K562 (cell line): ENCODE results near the gene NDUFB7. TPM values are rescaled to one million over a fixed set of nuclear protein-coding genes. Genes with fewer than 3 reads are reported as not detected.
A peak's percentile ranks its signal among the peaks of the same experiment; 100 is the strongest.

Experiments
- ATF4 ChIP-seq: fragments of 450-650 bp; formaldehyde crosslinking; IDR thresholded peaks from 2 replicates; pipeline ENCODE4 v1.4.0; 2022; ENCODE audit warnings: mild to moderate bottlenecking, moderate library complexity
- C11orf30 ChIP-seq: fragments of 450-650 bp; IDR thresholded peaks from 2 replicates; pipeline ENCODE4 v1.6.1; 2016; ENCODE audit warnings: low read depth, mild to moderate bottlenecking
- CBFA2T3 ChIP-seq: fragments of 450-650 bp; IDR thresholded peaks from 2 replicates; pipeline ENCODE4 v1.6.1; 2017
- CEBPG ChIP-seq, 3 experiments: fragments of 200-800 bp in 1 of 3; sonication (Bioruptor generic) in 1 of 3; sonication (generic) in 1 of 3; formaldehyde crosslinking in 1 of 3; IDR thresholded peaks in 2 of 3; conservative IDR thresholded peaks in 1 of 3; 2 replicates each; pipeline versions ENCODE4 v1.6.1 to v1.8.0; 2016 to 2022; ENCODE audit warnings: missing compliant biosample characterization in 2 of 3, missing genetic modification characterization in 2 of 3, mild to moderate bottlenecking in 1 of 3, missing genetic modification reagents in 1 of 3
- CHD1 ChIP-seq: fragments of 200-600 bp; sonication (generic); IDR thresholded peaks from one replicate; pipeline ENCODE4 v1.6.1; 2012; ENCODE audit warnings: mild to moderate bottlenecking, moderate library complexity, low read length, inconsistent platforms
- E4F1 ChIP-seq: fragments of 250-450 bp; sonication (Bioruptor Pico); IDR thresholded peaks from 2 replicates; pipeline ENCODE4 v1.5.0; 2021; ENCODE audit warnings: mild to moderate bottlenecking, borderline replicate concordance
- EWSR1 ChIP-seq: fragments of 450-650 bp; IDR thresholded peaks from 2 replicates; pipeline ENCODE4 v1.6.1; 2018; ENCODE audit warnings: borderline replicate concordance, mild to moderate bottlenecking, low read depth, moderate library complexity; ENCODE audit not compliant: partially characterized antibody
- FOXJ3 ChIP-seq: sonication (generic); formaldehyde crosslinking; IDR thresholded peaks from 2 replicates; pipeline ENCODE4 v1.4.0; 2020; ENCODE audit warnings: mild to moderate bottlenecking, missing genetic modification reagents
- GTF3C2 ChIP-seq: IDR thresholded peaks from 3 replicates; pipeline ENCODE4 v1.6.1; 2011; ENCODE audit warnings: borderline replicate concordance, mild to moderate bottlenecking, moderate library complexity; ENCODE audit not compliant: insufficient read length; ENCODE audit errors: extremely low read depth
- IFI16 ChIP-seq: fragments of 250-450 bp; sonication (Bioruptor Pico); IDR thresholded peaks from 2 replicates; pipeline ENCODE4 v2.1.2; 2022; ENCODE audit warnings: mild to moderate bottlenecking, inconsistent platforms
- ILF3 ChIP-seq: fragments of 450-650 bp; IDR thresholded peaks from 2 replicates; pipeline ENCODE4 v1.6.1; 2018; ENCODE audit warnings: antibody characterized with exemption, mild to moderate bottlenecking, moderate library complexity, borderline replicate concordance
- MBD2 ChIP-seq: sonication (generic); IDR thresholded peaks from 2 replicates; pipeline ENCODE4 v1.6.1; 2016; ENCODE audit warnings: low read depth, borderline replicate concordance
- MYBL2 ChIP-seq, 2 experiments: fragments of 450-650 bp in 1 of 2; sonication (generic) in 1 of 2; formaldehyde crosslinking in 1 of 2; IDR thresholded peaks; 2 replicates each; pipeline versions ENCODE4 v1.6.1 to v1.8.1; 2017 to 2022; ENCODE audit warnings: borderline replicate concordance in 1 of 2, inconsistent platforms in 1 of 2, low read depth in 1 of 2, mild to moderate bottlenecking in 1 of 2, missing genetic modification reagents in 1 of 2, moderate library complexity in 1 of 2
- PCBP2 ChIP-seq: fragments of 200-400 bp; formaldehyde crosslinking; IDR thresholded peaks from 2 replicates; pipeline ENCODE4 v1.6.1; 2018; ENCODE audit warnings: low read length, low read depth, mild to moderate bottlenecking, moderate library complexity; ENCODE audit not compliant: poor library complexity, severe bottlenecking
- PML ChIP-seq: IDR thresholded peaks from 2 replicates; pipeline ENCODE4 v1.6.1; 2012; ENCODE audit warnings: low read length, inconsistent platforms
- POLR2AphosphoS2 ChIP-seq: IDR thresholded peaks from 2 replicates; pipeline ENCODE4 v1.6.1; 2012; ENCODE audit warnings: low read length, improper control_type of control experiment
- RAD51 ChIP-seq: fragments of 450-650 bp; IDR thresholded peaks from 2 replicates; pipeline ENCODE4 v1.7.1; 2016; ENCODE audit warnings: low read depth, mild to moderate bottlenecking, borderline replicate concordance
- SRF ChIP-seq, 2 experiments: fragments of 250-450, 450-650 bp in 1 of 2; sonication (Bioruptor Pico) in 1 of 2; sonication (generic) in 1 of 2; formaldehyde crosslinking; IDR thresholded peaks; 2 replicates each; pipeline versions ENCODE4 v1.5.0 to v1.5.1; 2020 to 2022; ENCODE audit warnings: mild to moderate bottlenecking in 1 of 2, missing genetic modification reagents in 1 of 2
- TAL1 ChIP-seq: fragments of 450-650 bp; IDR thresholded peaks from 2 replicates; pipeline ENCODE4 v1.6.1; 2016; ENCODE audit warnings: mild to moderate bottlenecking
- ZNF444 ChIP-seq: fragments of 250-450 bp; sonication (Bioruptor Pico); IDR thresholded peaks from 2 replicates; pipeline ENCODE4 v1.4.0; 2020; ENCODE audit warnings: mild to moderate bottlenecking, moderate library complexity
- ZNF77 ChIP-seq: fragments of 250-450 bp; sonication (Bioruptor Pico); IDR thresholded peaks from 2 replicates; pipeline ENCODE4 v1.5.0; 2020
- ZNF780A ChIP-seq: fragments of 250-450 bp; sonication (Bioruptor Pico); IDR thresholded peaks from 2 replicates; pipeline ENCODE4 v1.5.0; 2021; ENCODE audit warnings: mild to moderate bottlenecking
- polyA plus RNA-seq, 8 experiments: library from polyadenylated mRNA; depleted of rRNA in 4 of 8; stranded (reverse) in 5 of 8; unstranded in 3 of 8; fragments of >200 nt; fragmentation: Nextera tagmentation in 2 of 8; fragmentation: Illumina TruSeq in 1 of 8; extraction: Ambion mirVana in 2 of 8; extraction: Trizol in 1 of 8; gene quantifications; 2 replicates each; pipeline versions ENCODE4 v1.2.1 to v1.2.3, GENCODE V29; 2011 to 2014; ENCODE audit warnings: inconsistent platforms in 1 of 8, missing spikeins in 1 of 8
- total RNA-seq, 7 experiments: library from RNA; depleted of rRNA in 6 of 7; stranded (reverse); fragments of >200 nt in 6 of 7; fragmentation: Illumina TruSeq in 2 of 7; extraction: Trizol in 2 of 7; gene quantifications; 2 replicates each; pipeline versions ENCODE4 v1.2.1 to v1.2.3, GENCODE V29; 2011 to 2021; ENCODE audit warnings: low replicate concordance in 1 of 7

Gene NDUFB7
- total and polyA plus RNA-seq, 9 of the 15 experiments (the other 6 are each of a cell fraction or from before 2014, with no cell fraction given) = 14.9 to 842 (median 137) TPM

GRCh38 chr19:14517840-14518505 lies 53.9 kb downstream of the NDUFB7 start, which contains the start of gene DNAJB1 (continued):
- TF ChIP-seq CHD1 = peak; percentile 65
- peak; percentile 38; the same call in 1 of the 2 replicates for TF ChIP-seq POLR2AphosphoS2
- no peak for TF ChIP-seq SRF (CRISPR knock-in tag; IDR thresholded peaks at IDR 0.05)
- TF ChIP-seq MBD2 = no peak; the same call in 1 of the 2 replicates
- TF ChIP-seq GTF3C2 = no peak
- no peak for TF ChIP-seq ATF4
- TF ChIP-seq C11orf30 = no peak
- TF ChIP-seq CEBPG (CRISPR knock-in tag; IDR thresholded peaks at IDR 0.05) = no peak
- no peak for TF ChIP-seq CEBPG (tag; conservative IDR thresholded peaks at IDR 0.05 in 1 of 2, IDR thresholded peaks at IDR 0.05 in 1 of 2)
- no peak for TF ChIP-seq IFI16 (CRISPR knock-in tag)
- TF ChIP-seq MYBL2 (IDR thresholded peaks at IDR 0.05; ENCODE audit: low read depth) = no peak
- no peak for TF ChIP-seq MYBL2 (CRISPR knock-in tag; IDR thresholded peaks at IDR 0.05; ENCODE audit: borderline replicate concordance)
- no peak for TF ChIP-seq FOXJ3 (CRISPR knock-in tag)
- no peak; the same call in 1 of the 2 replicates for TF ChIP-seq ZNF780A (CRISPR knock-in tag)
- no peak; the same call in 1 of the 2 replicates for TF ChIP-seq ILF3
- peak; percentile 82 for TF ChIP-seq PML
- TF ChIP-seq ZNF77 = no peak
- TF ChIP-seq EWSR1 = no peak
- TF ChIP-seq PCBP2 = peak; percentile 62
- no peak for TF ChIP-seq CBFA2T3
- TF ChIP-seq E4F1 (CRISPR knock-in tag) = no peak
- TF ChIP-seq ZNF444 (CRISPR knock-in tag) = no peak
- no peak for TF ChIP-seq TAL1
- no peak for TF ChIP-seq RAD51
